HG03469 (cell line): Measurements from ENCODE around the gene RBMS2.
"Not testable (repeated sequence)": the region's sequence is repeated elsewhere in the genome, so short reads cannot be mapped to it uniquely, and the experiment has no call there.

Experiments
- ATAC-seq: cut with Tn5 transposase; IDR thresholded peaks from one replicate; pipeline ENCODE4 v1.9.1; 2021; ENCODE audit warnings: mild to moderate bottlenecking, moderate library complexity, moderate number of reproducible peaks; ENCODE audit not compliant: unreplicated experiment

Gene RBMS2

DNA sequence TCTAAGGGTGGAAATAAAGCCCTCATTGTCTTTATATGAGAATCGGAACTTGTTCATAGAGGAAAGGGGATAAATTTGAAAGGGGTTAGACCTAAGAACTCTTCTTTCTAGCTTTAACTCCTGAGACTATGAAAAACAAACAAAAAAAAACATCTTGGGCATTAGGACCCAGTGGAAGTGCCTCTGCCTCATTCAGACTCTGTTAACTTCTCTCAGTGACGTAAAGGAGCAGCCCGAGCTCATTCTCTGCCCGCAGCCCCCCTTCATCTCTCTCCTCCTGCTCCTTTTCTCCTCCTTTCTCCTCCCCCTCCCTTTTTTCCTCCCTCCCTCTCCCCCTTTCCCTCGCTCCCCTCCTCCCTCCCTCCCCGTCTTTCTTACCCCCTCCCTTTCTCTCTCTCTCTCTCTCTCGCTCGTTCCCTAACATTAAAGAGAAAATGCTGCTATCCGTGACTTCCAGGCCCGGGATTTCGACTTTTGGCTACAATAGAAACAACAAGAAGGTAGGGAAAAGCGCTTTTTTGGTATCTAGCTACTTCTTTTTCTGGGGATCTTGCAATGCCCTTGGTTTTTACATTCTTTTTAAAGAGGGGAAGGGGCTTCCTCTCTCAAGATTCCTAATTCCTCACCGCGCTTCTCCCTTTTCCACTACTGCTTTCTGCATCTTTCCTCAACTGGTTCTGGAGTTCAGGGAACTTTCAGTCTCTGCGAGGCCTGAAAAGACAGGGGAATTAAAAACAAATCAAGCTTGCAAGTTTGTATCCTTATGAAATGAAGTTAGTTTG, at the start of gene RBMS2:
Gene RBMS2 (plus strand): TSS at position 231 of the 782 bp plus-strand sequence. CDS start 204 bp downstream, at position 435.
- no peak for ATAC-seq

GRCh38 chr12:56474389-56474788, 47.2 kb upstream of the RBMS2 start:
- ATAC-seq = no peak

DNA sequence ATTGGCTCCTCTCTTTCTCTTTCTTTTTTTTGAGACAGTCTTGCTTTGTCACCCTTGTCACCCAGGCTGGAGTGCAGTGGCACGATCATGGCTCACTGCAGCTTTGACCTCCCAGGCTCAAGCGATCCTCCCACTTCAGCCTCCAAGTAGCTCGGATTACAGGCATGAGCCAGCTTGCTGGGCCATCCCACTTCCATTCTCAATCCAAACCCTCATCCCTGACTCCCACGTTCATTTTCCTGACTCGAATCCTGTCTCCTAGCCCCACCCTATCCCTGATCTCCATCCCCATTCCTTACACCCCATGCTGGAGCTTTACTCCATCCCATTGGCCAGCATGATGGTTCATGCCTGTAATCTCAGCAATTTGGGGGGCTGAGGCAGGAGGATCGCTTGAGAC, 45.5 kb upstream of the RBMS2 start:
- no peak for ATAC-seq

- ATAC-seq = no peak
These were observed 44.6 kb upstream of the RBMS2 start for GRCh38 chr12:56476972-56477432.

DNA sequence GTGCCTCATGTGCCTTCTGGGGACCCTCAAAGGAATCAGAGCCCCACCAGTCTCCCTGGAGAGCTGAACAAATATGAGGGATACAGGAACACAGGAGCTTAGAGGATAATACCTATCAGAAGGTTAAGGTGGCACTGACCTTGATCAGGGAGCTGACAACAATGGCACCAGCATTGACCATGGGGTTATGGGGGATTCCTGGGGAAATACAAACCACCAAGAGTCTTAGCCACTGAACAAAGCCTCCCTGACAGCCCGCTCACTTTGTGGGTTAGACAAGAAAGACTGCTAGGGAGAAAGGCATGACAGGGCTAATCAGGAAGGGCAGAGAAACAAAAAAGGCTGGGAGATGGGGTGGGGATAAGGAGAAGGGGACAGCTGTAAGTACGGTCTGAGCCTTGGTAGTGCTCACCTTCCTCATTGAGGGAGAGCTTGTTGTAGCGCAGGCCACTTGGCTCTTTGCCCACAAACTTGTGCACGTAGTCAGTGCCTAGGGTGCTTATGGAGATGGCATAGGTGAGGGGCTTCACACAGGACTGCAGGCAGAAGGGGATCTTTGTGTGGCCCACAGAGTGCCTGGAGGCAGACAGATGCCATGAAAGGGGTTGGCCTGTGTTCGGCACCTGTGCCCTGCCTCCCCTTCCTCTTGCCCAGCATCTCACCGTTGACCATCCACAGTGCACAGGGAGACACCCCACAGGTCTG, 43.9 kb upstream of the RBMS2 start:
- no peak for ATAC-seq

DNA sequence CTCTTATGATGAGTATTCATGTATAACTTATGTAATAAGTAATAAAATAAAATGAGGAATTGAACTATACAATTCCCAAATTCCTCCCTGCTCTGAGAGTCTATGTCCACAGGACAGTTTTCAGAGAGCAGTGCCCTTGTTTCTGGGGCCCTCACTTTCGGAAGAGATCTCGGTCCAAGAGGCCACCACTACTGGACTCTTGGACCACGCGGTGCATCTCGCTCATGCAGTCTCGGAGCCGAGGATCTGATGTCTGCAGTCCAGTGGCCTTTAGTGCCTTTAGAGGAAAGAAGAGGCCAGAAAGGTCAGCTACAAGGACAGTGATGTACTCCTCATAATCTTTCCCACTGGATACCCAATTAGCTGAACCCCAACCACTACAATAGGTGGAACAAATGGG, 42.0 kb upstream of the RBMS2 start:
- ATAC-seq = no peak

GRCh38 chr12:56484566-56484965, 37.1 kb upstream of the RBMS2 start:
- ATAC-seq = no peak

- ATAC-seq = no peak
These were observed 34.9 kb upstream of the RBMS2 start for GRCh38 chr12:56486694-56487093.

- ATAC-seq = no peak
These were observed 34.1 kb upstream of the RBMS2 start for GRCh38 chr12:56487448-56488040.

- no peak for ATAC-seq
These were observed 33.3 kb upstream of the RBMS2 start, which contains the start of gene GLS2 for GRCh38 chr12:56488041-56488955. TSS of gene GLS2 (minus strand) at chr12:56488161. CDS start at chr12:56488118, 43 bp downstream.

DNA sequence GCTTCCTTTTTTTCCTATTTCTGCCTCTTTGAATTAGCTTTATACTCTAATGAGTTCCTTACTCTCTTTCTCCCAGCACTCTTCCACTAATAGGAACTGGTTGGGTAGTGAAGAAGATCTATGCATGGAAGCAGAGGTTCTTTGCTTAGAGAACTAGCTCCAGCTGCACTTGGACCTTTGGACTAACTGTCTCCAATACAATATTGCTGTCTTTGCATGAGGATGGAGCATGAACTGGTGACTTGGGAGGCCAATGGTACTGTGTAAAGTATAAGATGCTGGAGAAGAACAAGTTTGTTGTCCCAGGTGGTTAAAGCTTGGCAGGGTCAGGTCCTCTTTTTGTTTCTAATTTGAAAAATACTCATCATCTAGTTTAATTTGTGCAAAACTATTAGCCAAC, 31.3 kb upstream of the RBMS2 start:
- ATAC-seq = no peak

GRCh38 chr12:56493409-56494105, 28.1 kb upstream of the RBMS2 start:
- not testable (repeated sequence) for ATAC-seq

- ATAC-seq = not testable (repeated sequence)
These were observed 27.6 kb upstream of the RBMS2 start for GRCh38 chr12:56494106-56494415.

- ATAC-seq = not testable (repeated sequence)
These were observed 27.1 kb upstream of the RBMS2 start for GRCh38 chr12:56494481-56494880.

DNA sequence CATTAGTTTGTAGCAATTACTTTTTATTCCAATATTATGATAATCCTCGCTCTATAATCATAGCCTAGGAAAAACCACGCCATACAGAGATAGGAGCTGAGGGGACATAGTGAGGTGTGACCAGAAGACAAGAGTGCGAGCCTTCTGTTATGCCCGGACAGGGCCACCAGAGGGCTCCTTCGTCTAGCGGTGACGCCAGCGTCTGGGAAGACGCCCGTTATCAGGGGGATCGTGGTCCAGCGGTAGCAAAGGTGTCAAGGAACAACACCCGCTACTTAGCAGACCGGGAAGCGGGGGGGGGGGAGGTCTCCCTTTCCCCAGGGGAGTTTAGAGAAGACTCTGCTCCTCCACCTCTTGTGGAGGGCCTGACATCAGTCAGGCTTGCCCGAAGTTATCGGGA, 24.9 kb upstream of the RBMS2 start:
- ATAC-seq = not testable (repeated sequence)

GRCh38 chr12:56498126-56498902, 23.3 kb upstream of the RBMS2 start:
- ATAC-seq = not testable (repeated sequence)

DNA sequence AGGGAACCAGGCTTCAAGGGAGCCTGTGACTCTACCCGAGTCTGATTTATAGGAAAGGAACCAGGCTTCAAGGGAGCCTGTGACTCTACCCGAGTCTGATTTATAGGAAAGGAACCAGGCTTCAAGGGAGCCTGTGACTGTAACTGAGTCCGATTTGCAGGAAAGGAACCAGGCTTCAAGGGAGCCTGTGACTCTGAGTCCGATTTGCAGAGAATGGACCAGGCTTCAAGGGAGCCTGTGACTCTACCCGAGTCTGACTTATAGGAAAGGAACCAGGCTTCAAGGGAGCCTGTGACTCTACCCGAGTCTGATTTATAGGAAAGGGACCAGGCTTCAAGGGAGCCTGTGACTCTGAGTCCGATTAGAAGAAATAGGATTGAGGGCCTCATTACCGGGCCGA, 22.2 kb upstream of the RBMS2 start:
- ATAC-seq = not testable (repeated sequence)

DNA sequence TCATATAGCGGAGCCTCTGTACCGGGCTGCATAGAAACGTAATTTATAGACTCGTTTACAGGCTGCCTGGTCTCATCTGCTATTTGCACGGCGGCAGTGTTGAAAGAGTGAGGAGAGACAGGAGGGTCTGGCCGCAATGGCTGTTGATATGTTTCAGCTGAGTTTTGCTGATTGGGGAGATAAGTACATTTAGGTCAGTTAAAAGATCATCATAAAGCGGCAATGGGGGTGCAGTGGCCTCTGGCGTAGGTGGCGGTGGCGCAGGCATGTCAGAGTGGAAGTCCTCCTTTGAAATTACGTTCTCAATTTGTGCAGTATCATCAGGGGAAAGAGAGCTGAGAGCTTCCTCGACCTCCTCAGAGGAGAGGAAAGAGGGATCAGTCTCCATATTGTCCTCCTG, 21.7 kb upstream of the RBMS2 start:
- not testable (repeated sequence) for ATAC-seq

GRCh38 chr12:56510786-56511185, 10.8 kb upstream of the RBMS2 start:
- ATAC-seq = no peak

DNA sequence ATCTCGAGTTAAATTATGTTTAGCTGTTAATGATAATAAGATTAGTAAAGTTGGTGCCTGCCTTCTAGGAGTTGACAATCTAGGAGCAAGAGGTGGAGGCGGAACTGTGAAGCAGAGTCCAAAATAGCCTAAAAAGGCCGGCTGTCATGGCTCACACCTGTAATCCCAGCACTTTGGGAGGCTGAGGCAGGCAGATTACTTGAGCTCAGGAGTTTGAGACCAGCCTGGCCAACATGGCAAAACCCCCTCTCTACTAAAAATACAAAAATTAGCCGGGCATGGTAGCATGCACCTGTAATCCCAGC, 7.7 kb upstream of the RBMS2 start:
- not testable (repeated sequence) for ATAC-seq
